HG03108 (cell line): ENCODE data around the gene DGCR8.

Experiments
- ATAC-seq: cut with Tn5 transposase; IDR thresholded peaks from one replicate; pipeline ENCODE4 v1.9.1; 2021; ENCODE audit warnings: moderate library complexity; ENCODE audit not compliant: unreplicated experiment

The DGCR8 gene

GRCh38 chr22:20052309-20053259 is 27.5 kb upstream of the DGCR8 start:
- no peak for ATAC-seq

- ATAC-seq = no peak
Observed at GRCh38 chr22:20053407-20054033, 26.5 kb upstream of the DGCR8 start.

GRCh38 chr22:20054034-20054427 is 26.0 kb upstream of the DGCR8 start:
- ATAC-seq = no peak

- ATAC-seq = no peak
Observed at GRCh38 chr22:20054485-20054884, 25.6 kb upstream of the DGCR8 start.

DNA sequence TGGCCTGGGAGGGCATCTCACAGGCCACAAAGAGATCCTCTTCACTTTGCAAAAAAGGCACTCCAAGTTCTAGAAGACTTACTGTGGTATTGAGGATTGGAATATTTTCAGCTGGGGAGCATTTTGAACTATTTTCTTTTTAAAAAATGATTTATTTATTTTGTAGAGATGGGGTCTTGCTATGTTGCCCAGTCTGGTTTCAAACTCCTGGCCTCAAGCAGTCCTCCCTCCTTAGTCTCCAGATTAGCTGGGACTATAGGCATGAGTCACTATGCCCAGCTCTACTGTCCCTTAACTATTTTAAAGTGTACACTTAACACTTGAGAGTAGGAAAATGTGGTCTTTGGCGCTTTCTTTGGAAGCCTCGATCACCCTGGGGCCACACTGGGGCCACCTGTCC is 24.9 kb upstream of the DGCR8 start:
- no peak for ATAC-seq

GRCh38 chr22:20055654-20056053 is 24.4 kb upstream of the DGCR8 start:
- ATAC-seq = no peak

- ATAC-seq = no peak
Observed at GRCh38 chr22:20056161-20056560, 23.9 kb upstream of the DGCR8 start.

DNA sequence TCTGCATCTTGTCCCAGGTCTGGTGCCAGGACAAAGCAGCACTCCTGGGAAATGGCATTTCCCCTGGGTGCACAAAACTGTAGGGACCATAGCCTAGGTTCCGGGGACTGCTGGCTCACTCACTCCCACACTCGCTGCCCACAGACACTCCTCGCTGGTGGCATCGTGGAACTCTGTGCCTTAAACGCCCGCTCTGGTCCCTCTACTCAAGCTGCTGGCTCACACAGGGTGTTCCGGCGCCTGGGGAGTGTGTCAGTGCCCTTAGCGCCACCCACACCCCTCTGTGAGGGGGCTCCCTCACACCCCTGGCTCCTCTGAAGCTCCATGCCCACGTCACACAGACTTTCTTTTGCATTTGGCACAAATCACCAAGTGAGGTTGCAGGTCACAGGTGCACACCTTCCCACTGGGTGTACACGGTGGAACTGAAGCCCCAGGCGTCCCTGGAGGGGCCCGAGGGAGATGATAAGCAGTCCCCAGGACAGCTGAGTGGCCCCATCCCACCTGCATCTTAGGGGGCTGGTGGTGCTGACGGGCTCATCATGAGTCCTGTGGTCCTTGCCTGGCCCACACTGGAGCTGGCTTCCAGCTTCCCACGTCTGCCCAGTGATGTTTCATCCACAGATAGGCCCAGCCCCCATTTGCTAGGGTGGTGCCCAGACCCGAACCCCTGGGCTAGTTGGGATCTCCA is 23.2 kb upstream of the DGCR8 start:
- ATAC-seq = no peak

- ATAC-seq = no peak
Observed at GRCh38 chr22:20057596-20058268, 22.3 kb upstream of the DGCR8 start.

DNA sequence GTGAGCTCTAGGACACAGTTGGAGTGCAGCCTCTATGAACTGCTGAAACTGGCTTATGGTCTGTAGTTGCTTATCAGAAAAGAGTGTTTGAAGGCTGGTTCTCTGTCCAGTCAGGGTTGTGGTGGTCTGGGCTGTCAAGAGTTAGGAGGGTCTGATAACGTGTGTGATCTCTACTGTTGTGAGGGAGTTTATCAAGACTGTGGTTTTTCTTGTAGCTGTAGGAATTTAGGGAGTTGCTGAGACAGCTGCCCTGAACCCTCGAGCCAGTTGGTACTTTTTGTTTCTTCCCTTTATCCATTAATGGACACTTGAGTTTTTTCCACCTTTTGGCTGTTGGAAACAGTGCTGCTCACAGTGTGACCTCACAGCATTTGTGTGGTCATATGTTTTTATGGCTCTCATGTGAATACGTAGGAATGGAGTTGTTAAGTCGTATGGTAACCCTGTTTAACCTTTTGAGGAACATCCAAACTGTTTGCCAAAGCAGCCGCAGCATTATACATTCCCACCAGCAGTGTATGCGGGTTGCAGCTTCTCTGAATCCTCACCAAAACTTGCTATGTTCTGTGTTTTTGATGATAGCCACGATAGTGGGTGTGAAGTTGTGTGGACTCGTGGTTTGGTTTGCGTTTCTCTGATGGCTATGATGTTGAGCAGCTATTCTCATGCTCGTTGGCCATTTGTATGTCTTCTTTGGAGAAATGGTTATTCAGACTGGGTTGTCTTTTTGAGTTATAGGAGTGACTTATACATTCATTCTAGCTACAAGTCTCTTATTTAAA is 20.9 kb upstream of the DGCR8 start:
- no peak for ATAC-seq

DNA sequence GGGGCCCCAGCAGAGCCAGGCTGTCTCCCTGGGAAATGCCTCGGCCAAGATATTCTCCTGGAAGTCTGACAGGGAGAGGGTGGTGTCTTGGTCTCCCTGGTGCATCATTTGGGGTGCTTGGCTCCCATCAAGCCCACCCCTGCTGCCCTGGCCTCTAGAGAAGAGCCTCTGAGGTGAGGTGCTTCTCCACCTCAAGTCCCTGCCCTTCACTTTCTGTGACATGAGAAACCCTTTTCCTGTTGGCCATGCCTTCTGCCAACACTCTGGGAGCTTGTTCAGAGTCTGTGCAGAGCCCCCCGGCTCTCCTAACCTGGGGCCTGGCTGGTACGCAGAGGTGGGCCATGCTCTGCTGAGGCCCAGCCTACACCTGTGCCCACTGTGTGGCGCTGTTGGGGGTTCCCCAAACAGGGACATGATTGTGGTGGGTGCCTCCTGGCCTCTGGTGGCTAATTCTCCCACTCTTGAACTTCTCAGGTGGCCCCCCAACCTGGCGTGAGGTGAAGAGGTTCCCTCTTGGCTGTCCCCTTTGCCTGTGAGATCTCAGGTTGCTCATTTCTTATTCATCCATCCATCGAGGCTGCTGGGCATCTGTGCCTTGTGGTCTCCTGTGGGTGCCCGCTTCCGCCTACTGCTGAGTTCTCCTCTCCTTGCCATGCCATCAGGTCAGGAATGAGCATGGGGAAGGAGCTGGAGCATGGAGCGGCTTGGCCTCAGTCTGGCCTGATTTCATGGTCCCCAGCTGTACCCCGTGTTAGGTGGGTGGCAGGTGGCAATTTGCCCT is 19.2 kb upstream of the DGCR8 start:
- ATAC-seq = no peak

GRCh38 chr22:20061481-20061861 is 18.6 kb upstream of the DGCR8 start:
- ATAC-seq = no peak

GRCh38 chr22:20062043-20062765 is 17.8 kb upstream of the DGCR8 start:
- no peak for ATAC-seq

DNA sequence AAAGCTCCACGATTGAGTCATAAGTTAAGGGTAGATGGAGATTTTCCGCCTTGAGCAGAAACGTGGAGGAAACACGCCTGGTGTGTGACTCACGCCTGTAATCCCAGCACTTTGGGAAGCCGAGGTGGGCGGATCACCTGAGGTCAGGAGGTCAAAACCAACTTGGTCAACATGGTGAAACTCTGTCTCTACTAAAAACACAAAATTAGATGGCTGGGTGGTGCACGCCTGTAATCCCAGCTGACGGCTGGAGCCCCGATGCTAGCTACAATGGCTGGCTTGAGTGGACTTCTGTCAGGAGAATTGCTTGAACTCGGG is 17.3 kb upstream of the DGCR8 start:
- ATAC-seq = no peak

DNA sequence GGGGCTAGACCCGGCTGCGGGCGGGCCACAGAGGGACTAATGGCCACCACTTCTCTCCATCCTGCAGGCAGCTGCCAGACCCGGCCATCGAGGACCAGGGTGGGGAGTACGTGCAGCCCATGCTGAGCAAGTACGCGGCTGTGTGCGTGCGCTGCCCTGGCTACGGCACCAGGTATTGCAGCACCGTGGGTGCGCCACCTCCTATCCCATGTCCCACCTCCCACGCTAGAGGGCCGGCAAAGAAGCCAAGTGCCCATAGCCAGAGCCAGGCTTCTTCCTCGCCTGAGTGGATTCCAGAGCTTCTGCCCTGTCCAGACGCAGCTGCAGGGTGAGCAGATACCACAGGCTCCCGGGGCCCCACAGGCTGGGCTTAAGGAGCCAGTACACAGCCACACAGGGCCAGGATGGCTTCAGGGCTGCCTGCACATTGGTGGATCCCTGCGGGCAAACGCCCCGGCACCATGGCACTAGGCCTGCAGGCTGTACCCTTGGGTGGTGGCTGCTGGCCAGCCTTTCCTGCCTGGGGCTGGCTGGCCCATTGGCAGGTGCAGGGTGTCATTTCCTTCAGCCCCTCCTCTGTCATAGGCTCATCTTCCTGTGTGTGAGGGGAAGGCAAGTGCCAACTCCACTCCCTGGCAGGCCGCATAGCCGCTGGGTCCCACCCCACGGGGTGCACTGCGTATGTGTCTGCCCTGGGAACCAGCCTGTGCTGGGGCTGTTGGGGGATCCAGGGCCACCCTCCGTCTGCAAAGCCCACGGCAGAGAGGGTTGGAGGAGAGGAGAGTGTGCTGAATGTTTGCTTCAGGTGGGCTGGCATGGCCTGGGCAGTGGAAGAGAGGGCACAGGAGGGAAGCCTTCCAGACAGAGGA is 16.5 kb upstream of the DGCR8 start:
- ATAC-seq = no peak

GRCh38 chr22:20064140-20064480 is 15.9 kb upstream of the DGCR8 start:
- no peak for ATAC-seq

DNA sequence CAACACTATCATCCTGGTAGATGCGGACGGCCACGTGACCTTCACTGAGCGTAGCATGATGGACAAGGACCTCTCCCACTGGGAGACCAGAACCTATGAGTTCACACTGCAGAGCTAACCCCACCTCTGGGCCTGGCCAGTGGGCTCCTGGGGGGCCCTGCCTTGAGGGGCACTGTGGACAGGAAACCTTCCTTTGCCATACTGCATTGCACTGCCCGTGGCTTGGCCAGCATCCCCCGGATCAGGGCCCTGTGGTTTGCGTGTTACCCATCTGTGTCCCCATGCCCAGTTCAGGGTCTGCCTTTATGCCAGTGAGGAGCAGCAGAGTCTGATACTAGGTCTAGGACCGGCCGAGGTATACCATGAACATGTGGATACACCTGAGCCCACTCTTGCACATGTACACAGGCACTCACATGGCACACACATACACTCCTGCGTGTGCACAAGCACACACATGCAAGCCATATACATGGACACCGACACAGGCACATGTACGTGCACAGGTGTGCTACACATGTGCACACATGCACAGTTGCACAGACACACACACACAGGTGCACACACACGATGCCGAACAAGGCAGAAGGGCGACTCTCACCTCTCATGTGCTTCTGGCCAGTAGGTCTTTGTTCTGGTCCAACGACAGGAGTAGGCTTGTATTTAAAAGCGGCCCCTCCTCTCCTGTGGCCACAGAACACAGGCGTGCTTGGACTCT is 15.3 kb upstream of the DGCR8 start:
- no peak for ATAC-seq
